ENCODE data around the gene SMIM20. TPM values are rescaled to one million over a fixed set of nuclear protein-coding genes. Genes with fewer than 3 reads are reported as not detected.
A peak's percentile ranks its signal among the peaks of the same experiment; 100 is the strongest.

SMIM20 gene
- total RNA-seq, 1 donor from 2014 or later = 41.5 TPM

GRCh38 chr4:25948051-25948450, 34.0 kb downstream of the SMIM20 start:
- intact Hi-C loops (cut with DNase I) = no loop called here
- DNase-seq (ENCODE audit: missing footprints) (no peak), ATAC-seq (no peak)

- intact Hi-C loops (cut with DNase I) = no loop called here
- ATAC-seq (no peak), DNase-seq (ENCODE audit: missing footprints) (no peak)
Observed at GRCh38 chr4:25949173-25949748, 35.2 kb downstream of the SMIM20 start.

- ATAC-seq (no peak), DNase-seq (ENCODE audit: missing footprints) (no peak)
- intact Hi-C loops (cut with DNase I) = no loop called here
Observed at GRCh38 chr4:25949994-25950393, 36.0 kb downstream of the SMIM20 start.

GRCh38 chr4:25950461-25951389, 36.7 kb downstream of the SMIM20 start:
- DNase-seq (ENCODE audit: missing footprints) = no peak
- intact Hi-C loops (cut with DNase I) = no loop called here
- peak; percentile 63 for ATAC-seq

- DNase-seq (ENCODE audit: missing footprints) (no peak), ATAC-seq (no peak)
- intact Hi-C loops (cut with DNase I) = no loop called here
Observed at GRCh38 chr4:25951390-25951952, 37.5 kb downstream of the SMIM20 start.

- DNase-seq (ENCODE audit: missing footprints) = no peak
- intact Hi-C loops (cut with DNase I) = no loop called here
- ATAC-seq = peak; percentile 53
Observed at GRCh38 chr4:25953740-25954139, 39.7 kb downstream of the SMIM20 start.

- DNase-seq (ENCODE audit: missing footprints) (no peak), ATAC-seq (no peak)
- intact Hi-C loops (cut with DNase I) = no loop called here
Observed at GRCh38 chr4:25954293-25954904, 40.4 kb downstream of the SMIM20 start.

GRCh38 chr4:25955705-25956104, 41.7 kb downstream of the SMIM20 start:
- intact Hi-C loops (cut with DNase I) = no loop called here
- ATAC-seq = no peak
- DNase-seq (ENCODE audit: missing footprints) = no peak

- intact Hi-C loops (cut with DNase I) = no loop called here
- no peak for ATAC-seq
- no peak for DNase-seq (ENCODE audit: missing footprints)
Observed at GRCh38 chr4:25956260-25956659, 42.2 kb downstream of the SMIM20 start.

GRCh38 chr4:25958110-25958509, 44.1 kb downstream of the SMIM20 start:
- DNase-seq (ENCODE audit: missing footprints) (no peak), ATAC-seq (no peak)
- intact Hi-C loops (cut with DNase I) = no loop called here

GRCh38 chr4:25962393-25962792, 48.4 kb downstream of the SMIM20 start:
- intact Hi-C loops (cut with DNase I) = no loop called here
- DNase-seq (ENCODE audit: missing footprints) = no peak
- no peak for ATAC-seq

GRCh38 chr4:25965629-25966028, 51.6 kb downstream of the SMIM20 start:
- no peak for DNase-seq (ENCODE audit: missing footprints)
- no peak for ATAC-seq
- intact Hi-C loops (cut with DNase I) = no loop called here

- no peak for ATAC-seq
- DNase-seq (ENCODE audit: missing footprints) = no peak
- intact Hi-C loops (cut with DNase I) = no loop called here
Observed at GRCh38 chr4:25966171-25966570, 52.2 kb downstream of the SMIM20 start.

- intact Hi-C loops (cut with DNase I) = loop anchor here (5.0 kb wide), 1 partner anchor 37 kb away; no protein-coding TSS in a partner anchor
- no peak for ATAC-seq
- DNase-seq (ENCODE audit: missing footprints) = no peak
Observed at GRCh38 chr4:25969374-25970155, 55.5 kb downstream of the SMIM20 start.

GRCh38 chr4:25970226-25970675, 56.2 kb downstream of the SMIM20 start:
- ATAC-seq = peak; percentile 66
- peak; percentile 81 for DNase-seq (ENCODE audit: missing footprints)
- intact Hi-C loops (cut with DNase I) = loop anchor here (5.0 kb wide), 1 partner anchor 38 kb away; no protein-coding TSS in a partner anchor

GRCh38 chr4:25970691-25971432, 56.8 kb downstream of the SMIM20 start:
- DNase-seq (ENCODE audit: missing footprints) (no peak), ATAC-seq (peak; percentile 53)
- intact Hi-C loops (cut with DNase I) = loop anchor here (5.0 kb wide), 1 partner anchor 39 kb away; no protein-coding TSS in a partner anchor

- intact Hi-C loops (cut with DNase I) = loop anchor here (5.0 kb wide), 1 partner anchor 40 kb away; no protein-coding TSS in a partner anchor
- no peak for DNase-seq (ENCODE audit: missing footprints)
- ATAC-seq = no peak
Observed at GRCh38 chr4:25972366-25972765, 58.3 kb downstream of the SMIM20 start.
